Suppressor macrophage (primary cell): ENCODE data around the gene DCDC2.
"Not testable (repeated sequence)": the region's sequence is repeated elsewhere in the genome, so short reads cannot be mapped to it uniquely, and the experiment has no call there.

Experiments used
- DNase-seq, 4 experiments: peaks; one replicate each; pipeline ENCODE4 v3.0.0-alpha.2; 2020 to 2022

DCDC2 gene

GRCh38 chr6:24214984-24215383 lies 142.9 kb downstream of the DCDC2 start:
- no peak for DNase-seq

GRCh38 chr6:24207413-24207812 lies 150.4 kb downstream of the DCDC2 start:
- DNase-seq: no peak

- peak; percentile 24 to 68 (median 60) for DNase-seq
Measured at GRCh38 chr6:24205020-24205492, 152.8 kb downstream of the DCDC2 start.

- DNase-seq: not testable (repeated sequence)
Measured at GRCh38 chr6:24204113-24204512, 153.7 kb downstream of the DCDC2 start.

- no peak for DNase-seq
Measured at GRCh38 chr6:24197892-24198291, 160.0 kb downstream of the DCDC2 start.

- DNase-seq: peak in 3 of 4 experiments; percentile 9 to 59 (median 56)
Measured at GRCh38 chr6:24195836-24196597, 161.8 kb downstream of the DCDC2 start.

- peak; percentile 36 to 74 (median 62) for DNase-seq
Measured at GRCh38 chr6:24194978-24195700, 162.7 kb downstream of the DCDC2 start.

GRCh38 chr6:24193364-24193763 lies 164.5 kb downstream of the DCDC2 start:
- DNase-seq: no peak

- DNase-seq: no peak
Measured at GRCh38 chr6:24191346-24191745, 166.5 kb downstream of the DCDC2 start.

- DNase-seq: no peak
Measured at GRCh38 chr6:24188578-24189080, 169.2 kb downstream of the DCDC2 start.

GRCh38 chr6:24187965-24188577 lies 169.8 kb downstream of the DCDC2 start:
- no peak for DNase-seq

GRCh38 chr6:24186349-24186748 lies 171.5 kb downstream of the DCDC2 start:
- DNase-seq: no peak

- no peak for DNase-seq
Measured at GRCh38 chr6:24183584-24183983, 174.3 kb downstream of the DCDC2 start.

- no peak for DNase-seq
Measured at GRCh38 chr6:24157886-24158285, 200.0 kb downstream of the DCDC2 start.

- DNase-seq: no peak
Measured at GRCh38 chr6:24154121-24154520, 203.7 kb downstream of the DCDC2 start.

GRCh38 chr6:24152014-24152413 lies 205.8 kb downstream of the DCDC2 start:
- no peak for DNase-seq

GRCh38 chr6:24149836-24150235 lies 208.0 kb downstream of the DCDC2 start:
- DNase-seq: no peak

- no peak for DNase-seq
Measured at GRCh38 chr6:24149296-24149695, 208.6 kb downstream of the DCDC2 start.

- DNase-seq: no peak
Measured at GRCh38 chr6:24148684-24149083, 209.2 kb downstream of the DCDC2 start.

GRCh38 chr6:24148154-24148570 lies 209.7 kb downstream of the DCDC2 start:
- DNase-seq: no peak

GRCh38 chr6:24147511-24148153 lies 210.2 kb downstream of the DCDC2 start:
- no peak for DNase-seq

- no peak for DNase-seq
Measured at GRCh38 chr6:24146871-24147270, 211.0 kb downstream of the DCDC2 start.

- DNase-seq: no peak
Measured at GRCh38 chr6:24145690-24146131, 212.1 kb downstream of the DCDC2 start.
